IMR-90 (cell line): ENCODE results near the gene KLF7.

Experiments used
- BHLHE40 ChIP-seq: fragments of 150-350 bp; IDR thresholded peaks from 2 replicates; pipeline ENCODE4 v1.6.1; 2016; ENCODE audit warnings: mild to moderate bottlenecking, low read depth, low read length
- CHD1 ChIP-seq: IDR thresholded peaks from 2 replicates; pipeline ENCODE4 v1.6.1; 2012; ENCODE audit warnings: low read depth, low read length, improper control_type of control experiment
- FOS ChIP-seq: fragments of 150-350 bp; IDR thresholded peaks from 2 replicates; pipeline ENCODE4 v1.6.1; 2016; ENCODE audit warnings: low read depth, low read length
- MAFK ChIP-seq: IDR thresholded peaks from 2 replicates; pipeline ENCODE4 v1.6.1; 2012; ENCODE audit warnings: low read depth, low read length, improper control_type of control experiment
- MXI1 ChIP-seq: IDR thresholded peaks from 2 replicates; pipeline ENCODE4 v1.6.1; 2012; ENCODE audit warnings: low read depth, mild to moderate bottlenecking, low read length, moderate library complexity, borderline replicate concordance
- POLR2A ChIP-seq: IDR thresholded peaks from 2 replicates; pipeline ENCODE4 v1.6.1; 2012; ENCODE audit warnings: mild to moderate bottlenecking, low read depth, low read length
- RAD21 ChIP-seq: IDR thresholded peaks from 2 replicates; pipeline ENCODE4 v1.6.1; 2012; ENCODE audit warnings: low read length, improper control_type of control experiment
- RFX5 ChIP-seq: IDR thresholded peaks from 2 replicates; pipeline ENCODE4 v1.8.0; 2012; ENCODE audit warnings: low read depth, mild to moderate bottlenecking, low read length, moderate library complexity
- TF ChIP-seq, protein P1 (sequence below): conservative IDR thresholded peaks from 2 replicates; pipeline ENCODE4 v1.5.1; 2012; ENCODE audit warnings: mild to moderate bottlenecking, low read depth, low read length, improper control_type of control experiment
- TF ChIP-seq, protein P2 (sequence below): fragments of 150-350 bp; IDR thresholded peaks from 2 replicates; pipeline ENCODE4 v1.6.1; 2017; ENCODE audit warnings: mild to moderate bottlenecking, antibody characterized with exemption, low read length, low read depth
- TF ChIP-seq, protein P3 (sequence below): fragments of 150-350 bp; IDR thresholded peaks from 2 replicates; pipeline ENCODE4 v1.6.1; 2016; ENCODE audit warnings: low read depth, mild to moderate bottlenecking, low read length, moderate library complexity, borderline replicate concordance

DNA sequence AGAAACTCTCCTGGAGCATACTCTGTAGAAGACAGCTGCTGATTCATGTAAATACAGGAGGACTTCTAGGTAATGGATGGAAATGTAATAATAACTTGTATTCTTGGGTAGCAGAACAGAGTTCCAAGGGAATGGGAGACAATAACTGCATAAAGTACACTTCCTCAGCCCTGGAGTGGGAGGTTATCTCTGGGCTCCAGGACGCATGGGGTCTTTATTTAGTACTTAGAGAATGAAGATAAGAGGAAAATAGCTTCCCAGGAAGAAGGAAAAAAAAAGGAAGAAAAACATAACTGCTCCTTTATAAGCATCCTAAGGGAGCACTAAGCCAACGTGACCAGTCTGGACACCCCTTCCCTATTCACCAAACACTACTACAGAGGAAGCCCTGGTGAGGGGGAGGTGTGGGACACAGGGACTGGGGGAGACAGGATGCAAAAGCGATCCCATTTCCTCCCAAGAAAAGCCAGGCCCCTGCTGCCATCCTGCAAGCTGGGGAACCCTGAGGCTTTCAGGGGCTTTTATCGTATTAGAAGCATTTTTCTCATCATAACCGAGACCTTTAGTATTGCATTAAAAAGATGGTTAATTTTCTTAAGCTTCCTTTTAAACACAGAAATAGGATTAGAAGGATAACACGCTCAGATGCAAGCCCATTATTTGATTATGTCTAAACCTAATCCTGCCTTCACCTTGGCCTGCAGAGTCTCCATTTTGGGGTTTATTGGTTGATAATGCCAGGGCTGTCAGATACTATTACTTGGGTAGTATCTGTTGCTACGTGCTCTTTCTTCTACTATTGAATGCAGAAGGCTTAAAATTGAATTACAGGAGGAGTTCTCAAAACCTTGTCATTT lies 78.5 kb downstream of the KLF7 start:
- TF ChIP-seq, protein P1, sequence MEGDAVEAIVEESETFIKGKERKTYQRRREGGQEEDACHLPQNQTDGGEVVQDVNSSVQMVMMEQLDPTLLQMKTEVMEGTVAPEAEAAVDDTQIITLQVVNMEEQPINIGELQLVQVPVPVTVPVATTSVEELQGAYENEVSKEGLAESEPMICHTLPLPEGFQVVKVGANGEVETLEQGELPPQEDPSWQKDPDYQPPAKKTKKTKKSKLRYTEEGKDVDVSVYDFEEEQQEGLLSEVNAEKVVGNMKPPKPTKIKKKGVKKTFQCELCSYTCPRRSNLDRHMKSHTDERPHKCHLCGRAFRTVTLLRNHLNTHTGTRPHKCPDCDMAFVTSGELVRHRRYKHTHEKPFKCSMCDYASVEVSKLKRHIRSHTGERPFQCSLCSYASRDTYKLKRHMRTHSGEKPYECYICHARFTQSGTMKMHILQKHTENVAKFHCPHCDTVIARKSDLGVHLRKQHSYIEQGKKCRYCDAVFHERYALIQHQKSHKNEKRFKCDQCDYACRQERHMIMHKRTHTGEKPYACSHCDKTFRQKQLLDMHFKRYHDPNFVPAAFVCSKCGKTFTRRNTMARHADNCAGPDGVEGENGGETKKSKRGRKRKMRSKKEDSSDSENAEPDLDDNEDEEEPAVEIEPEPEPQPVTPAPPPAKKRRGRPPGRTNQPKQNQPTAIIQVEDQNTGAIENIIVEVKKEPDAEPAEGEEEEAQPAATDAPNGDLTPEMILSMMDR = no peak
- TF ChIP-seq POLR2A (no peak), CHD1 (no peak), BHLHE40 (no peak), RAD21 (no peak), FOS (no peak), RFX5 (no peak), MAFK (no peak), MXI1 (no peak)
- TF ChIP-seq, protein P2, sequence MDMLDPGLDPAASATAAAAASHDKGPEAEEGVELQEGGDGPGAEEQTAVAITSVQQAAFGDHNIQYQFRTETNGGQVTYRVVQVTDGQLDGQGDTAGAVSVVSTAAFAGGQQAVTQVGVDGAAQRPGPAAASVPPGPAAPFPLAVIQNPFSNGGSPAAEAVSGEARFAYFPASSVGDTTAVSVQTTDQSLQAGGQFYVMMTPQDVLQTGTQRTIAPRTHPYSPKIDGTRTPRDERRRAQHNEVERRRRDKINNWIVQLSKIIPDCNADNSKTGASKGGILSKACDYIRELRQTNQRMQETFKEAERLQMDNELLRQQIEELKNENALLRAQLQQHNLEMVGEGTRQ = no peak
- TF ChIP-seq, protein P3, sequence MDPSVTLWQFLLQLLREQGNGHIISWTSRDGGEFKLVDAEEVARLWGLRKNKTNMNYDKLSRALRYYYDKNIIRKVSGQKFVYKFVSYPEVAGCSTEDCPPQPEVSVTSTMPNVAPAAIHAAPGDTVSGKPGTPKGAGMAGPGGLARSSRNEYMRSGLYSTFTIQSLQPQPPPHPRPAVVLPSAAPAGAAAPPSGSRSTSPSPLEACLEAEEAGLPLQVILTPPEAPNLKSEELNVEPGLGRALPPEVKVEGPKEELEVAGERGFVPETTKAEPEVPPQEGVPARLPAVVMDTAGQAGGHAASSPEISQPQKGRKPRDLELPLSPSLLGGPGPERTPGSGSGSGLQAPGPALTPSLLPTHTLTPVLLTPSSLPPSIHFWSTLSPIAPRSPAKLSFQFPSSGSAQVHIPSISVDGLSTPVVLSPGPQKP = no peak
